Liver (tissue), 9 donors: Measurements from ENCODE around the gene P2RX3. TPM values are rescaled to one million over a fixed set of nuclear protein-coding genes. Genes with fewer than 3 reads are reported as not detected.

Source experiments
- DNase-seq: peaks from one replicate; pipeline ENCODE4 v3.0.0-alpha.2; 2017; ENCODE audit warnings: low spot score
- H3K27ac ChIP-seq, 2 donors: one replicate each; pipeline ENCODE4 v1.7.0; 2013; ENCODE audit warnings: inconsistent platforms in 2 of 2, low read length in 2 of 2, control low read depth in 1 of 2, low read depth in 1 of 2, mild to moderate bottlenecking in 1 of 2
- H3K27me3 ChIP-seq, 4 donors: one replicate each; pipeline versions ENCODE4 v1.6.1 to v1.7.0; 2013; ENCODE audit warnings: low read length in 3 of 4, inconsistent platforms in 1 of 4, mild to moderate bottlenecking in 1 of 4, moderate library complexity in 1 of 4; ENCODE audit not compliant: control insufficient read depth in 4 of 4, insufficient read depth in 4 of 4
- H3K36me3 ChIP-seq, 4 donors: one replicate each; pipeline versions ENCODE4 v1.6.1 to v1.7.0; 2013; ENCODE audit warnings: low read length in 3 of 4, mild to moderate bottlenecking in 3 of 4, low read depth in 1 of 4, moderate library complexity in 1 of 4; ENCODE audit not compliant: control insufficient read depth in 4 of 4, insufficient read depth in 3 of 4
- H3K4me1 ChIP-seq, 4 donors: one replicate each; pipeline versions ENCODE4 v1.6.1 to v1.7.0; 2013; ENCODE audit warnings: low read length in 3 of 4, mild to moderate bottlenecking in 3 of 4, moderate library complexity in 1 of 4; ENCODE audit not compliant: control insufficient read depth in 4 of 4, insufficient read depth in 4 of 4
- H3K4me3 ChIP-seq, 3 donors: one replicate each; pipeline versions ENCODE4 v1.6.1 to v1.7.0; 2013; ENCODE audit warnings: low read length in 3 of 3, control low read depth in 1 of 3, low read depth in 1 of 3, mild to moderate bottlenecking in 1 of 3
- H3K9ac ChIP-seq, 2 donors: one replicate each; pipeline ENCODE4 v1.7.0; 2013; ENCODE audit warnings: low read length in 2 of 2, mild to moderate bottlenecking in 2 of 2, moderate library complexity in 2 of 2, control low read depth in 1 of 2, low read depth in 1 of 2
- H3K9me3 ChIP-seq, 4 donors: one replicate each; pipeline versions ENCODE4 v1.6.1 to v1.7.0; 2013; ENCODE audit warnings: low read length in 3 of 4; ENCODE audit not compliant: control insufficient read depth in 4 of 4
- EGR1 ChIP-seq, 2 donors: IDR thresholded peaks; 2 replicates each; pipeline ENCODE4 v1.6.1; 2016 to 2018; ENCODE audit warnings: antibody characterized with exemption in 2 of 2, low read depth in 2 of 2
- GABPA ChIP-seq, 2 donors: IDR thresholded peaks in 1 of 2; conservative IDR thresholded peaks in 1 of 2; 2 replicates each; pipeline ENCODE4 v1.6.1; 2016; ENCODE audit warnings: antibody characterized with exemption in 2 of 2, mild to moderate bottlenecking in 1 of 2, moderate library complexity in 1 of 2
- HNF4G ChIP-seq: IDR thresholded peaks from 2 replicates; pipeline ENCODE4 v1.6.1; 2016; ENCODE audit warnings: antibody characterized with exemption
- JUND ChIP-seq, 2 donors: IDR thresholded peaks; 2 replicates each; pipeline ENCODE4 v1.6.1; 2016; ENCODE audit warnings: antibody characterized with exemption in 2 of 2
- NR2F2 ChIP-seq: IDR thresholded peaks from 2 replicates; pipeline ENCODE4 v1.6.1; 2016; ENCODE audit warnings: antibody characterized with exemption
- WGBS: extraction: QIAGEN DNeasy Blood & Tissue Kit; methylation state at CpG from one replicate; pipeline ENCODE4 v1.1.7; 2013; 5-methylcytosine and 5-hydroxymethylcytosine counted together
- polyA plus RNA-seq, 2 donors: library from polyadenylated mRNA; stranded (reverse) in 1 of 2; unstranded in 1 of 2; fragments of 200-250 nt in 1 of 2; fragments of >200 nt in 1 of 2; fragmentation: Nextera tagmentation in 1 of 2; extraction: Ambion mirVana in 1 of 2; gene quantifications; one replicate each; pipeline versions ENCODE4 v1.2.1 to v1.2.3, GENCODE V29; 2013 to 2015
- total RNA-seq, 2 donors: library from RNA; depleted of rRNA; stranded (reverse); fragments of >200 nt; gene quantifications; one replicate each; pipeline ENCODE4 v1.2.3, GENCODE V29; 2014
- TF ChIP-seq, protein P1 (sequence below): fragments of 150-350 bp; IDR thresholded peaks from 2 replicates; pipeline ENCODE4 v1.5.1; 2017; ENCODE audit warnings: improper control_type of control experiment, low read depth, low read length; ENCODE audit not compliant: missing input control
- TF ChIP-seq, protein P2 (sequence below): IDR thresholded peaks from 2 replicates; pipeline ENCODE4 v1.6.1; 2016; ENCODE audit warnings: antibody characterized with exemption
- TF ChIP-seq, protein P3 (sequence below): IDR thresholded peaks from 2 replicates; pipeline ENCODE4 v1.6.1; 2016; ENCODE audit warnings: antibody characterized with exemption, mild to moderate bottlenecking
- donor health status: healthy.
- donor health status: healthy.
- donor health status: healthy.
- donor health status: healthy.
- donor health status: healthy.

Gene P2RX3
- total and polyA plus RNA-seq, 4 donors, result 0.18 to 0.33 (median 0.23) TPM

DNA sequence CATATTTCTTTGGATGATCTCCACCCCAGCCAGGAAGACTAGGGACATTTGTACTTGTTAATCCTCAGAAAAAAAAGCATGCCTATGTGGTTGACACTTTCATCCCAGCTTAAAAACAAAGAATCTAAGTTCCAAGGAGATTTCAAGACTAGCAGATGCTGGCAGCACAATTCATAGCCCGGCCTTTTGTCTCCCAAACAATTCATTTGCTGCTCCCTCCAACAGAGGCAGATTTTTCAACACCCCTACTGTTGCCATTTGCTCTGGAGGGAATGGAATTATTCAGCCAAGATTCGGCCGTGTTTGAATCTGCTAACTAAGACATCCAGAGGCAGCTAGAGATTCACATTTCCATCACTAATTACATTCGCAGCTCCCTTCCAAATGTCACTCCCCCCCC, 15.3 kb downstream of the P2RX3 start:
- no peak for DNase-seq

GRCh38 chr11:57353852-57354251, 15.7 kb downstream of the P2RX3 start:
- Histone ChIP-seq H3K9me3 (peaks cover 0 to 2% (median 0%) of the 10 kb centered on the region in 4 donors), H3K36me3 (no peaks in the 10 kb centered on the region), H3K27me3 (no peaks in the 10 kb centered on the region), H3K4me3 (no peak overlapping the region), H3K4me1 (peaks cover 0 to 9% (median 7%) of the 10 kb centered on the region in 4 donors), H3K9ac (no peak overlapping the region), H3K27ac (no peak overlapping the region)
- TF ChIP-seq, protein P1, sequence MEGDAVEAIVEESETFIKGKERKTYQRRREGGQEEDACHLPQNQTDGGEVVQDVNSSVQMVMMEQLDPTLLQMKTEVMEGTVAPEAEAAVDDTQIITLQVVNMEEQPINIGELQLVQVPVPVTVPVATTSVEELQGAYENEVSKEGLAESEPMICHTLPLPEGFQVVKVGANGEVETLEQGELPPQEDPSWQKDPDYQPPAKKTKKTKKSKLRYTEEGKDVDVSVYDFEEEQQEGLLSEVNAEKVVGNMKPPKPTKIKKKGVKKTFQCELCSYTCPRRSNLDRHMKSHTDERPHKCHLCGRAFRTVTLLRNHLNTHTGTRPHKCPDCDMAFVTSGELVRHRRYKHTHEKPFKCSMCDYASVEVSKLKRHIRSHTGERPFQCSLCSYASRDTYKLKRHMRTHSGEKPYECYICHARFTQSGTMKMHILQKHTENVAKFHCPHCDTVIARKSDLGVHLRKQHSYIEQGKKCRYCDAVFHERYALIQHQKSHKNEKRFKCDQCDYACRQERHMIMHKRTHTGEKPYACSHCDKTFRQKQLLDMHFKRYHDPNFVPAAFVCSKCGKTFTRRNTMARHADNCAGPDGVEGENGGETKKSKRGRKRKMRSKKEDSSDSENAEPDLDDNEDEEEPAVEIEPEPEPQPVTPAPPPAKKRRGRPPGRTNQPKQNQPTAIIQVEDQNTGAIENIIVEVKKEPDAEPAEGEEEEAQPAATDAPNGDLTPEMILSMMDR, result no peak
- TF ChIP-seq NR2F2 (no peak), GABPA (IDR thresholded peaks at IDR 0.05 in 1 of 2, conservative IDR thresholded peaks at IDR 0.05 in 1 of 2) (no peak), HNF4G (no peak), EGR1 (IDR thresholded peaks at IDR 0.05; ENCODE audit: low read depth in 2 of 2) (no peak)
- TF ChIP-seq, protein P2, sequence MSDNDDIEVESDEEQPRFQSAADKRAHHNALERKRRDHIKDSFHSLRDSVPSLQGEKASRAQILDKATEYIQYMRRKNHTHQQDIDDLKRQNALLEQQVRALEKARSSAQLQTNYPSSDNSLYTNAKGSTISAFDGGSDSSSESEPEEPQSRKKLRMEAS, result no peak
- TF ChIP-seq, protein P3, sequence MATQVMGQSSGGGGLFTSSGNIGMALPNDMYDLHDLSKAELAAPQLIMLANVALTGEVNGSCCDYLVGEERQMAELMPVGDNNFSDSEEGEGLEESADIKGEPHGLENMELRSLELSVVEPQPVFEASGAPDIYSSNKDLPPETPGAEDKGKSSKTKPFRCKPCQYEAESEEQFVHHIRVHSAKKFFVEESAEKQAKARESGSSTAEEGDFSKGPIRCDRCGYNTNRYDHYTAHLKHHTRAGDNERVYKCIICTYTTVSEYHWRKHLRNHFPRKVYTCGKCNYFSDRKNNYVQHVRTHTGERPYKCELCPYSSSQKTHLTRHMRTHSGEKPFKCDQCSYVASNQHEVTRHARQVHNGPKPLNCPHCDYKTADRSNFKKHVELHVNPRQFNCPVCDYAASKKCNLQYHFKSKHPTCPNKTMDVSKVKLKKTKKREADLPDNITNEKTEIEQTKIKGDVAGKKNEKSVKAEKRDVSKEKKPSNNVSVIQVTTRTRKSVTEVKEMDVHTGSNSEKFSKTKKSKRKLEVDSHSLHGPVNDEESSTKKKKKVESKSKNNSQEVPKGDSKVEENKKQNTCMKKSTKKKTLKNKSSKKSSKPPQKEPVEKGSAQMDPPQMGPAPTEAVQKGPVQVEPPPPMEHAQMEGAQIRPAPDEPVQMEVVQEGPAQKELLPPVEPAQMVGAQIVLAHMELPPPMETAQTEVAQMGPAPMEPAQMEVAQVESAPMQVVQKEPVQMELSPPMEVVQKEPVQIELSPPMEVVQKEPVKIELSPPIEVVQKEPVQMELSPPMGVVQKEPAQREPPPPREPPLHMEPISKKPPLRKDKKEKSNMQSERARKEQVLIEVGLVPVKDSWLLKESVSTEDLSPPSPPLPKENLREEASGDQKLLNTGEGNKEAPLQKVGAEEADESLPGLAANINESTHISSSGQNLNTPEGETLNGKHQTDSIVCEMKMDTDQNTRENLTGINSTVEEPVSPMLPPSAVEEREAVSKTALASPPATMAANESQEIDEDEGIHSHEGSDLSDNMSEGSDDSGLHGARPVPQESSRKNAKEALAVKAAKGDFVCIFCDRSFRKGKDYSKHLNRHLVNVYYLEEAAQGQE, result no peak
- WGBS, result 83% methylated on average over 4 of the region's 4 CpGs
- DNase-seq, result no peak

More for the DNA sequence above, 15.3 kb downstream of the P2RX3 start:
- Histone ChIP-seq H3K27me3 (no peaks in the 10 kb centered on the region), H3K9ac (no peak overlapping the region), H3K4me1 (peaks cover 0 to 9% (median 7%) of the 10 kb centered on the region in 4 donors), H3K9me3 (peaks cover 0 to 2% (median 0%) of the 10 kb centered on the region in 4 donors), H3K4me3 (no peak overlapping the region), H3K27ac (no peak overlapping the region), H3K36me3 (no peaks in the 10 kb centered on the region)
- TF ChIP-seq EGR1 (IDR thresholded peaks at IDR 0.05; ENCODE audit: low read depth in 2 of 2), result no peak
- TF ChIP-seq, protein P1, result no peak
- TF ChIP-seq, protein P2, result no peak
- no peak for TF ChIP-seq JUND (IDR thresholded peaks at IDR 0.05)
- WGBS, result 79% methylated on average over 4 of the region's 4 CpGs
